ENCODE data around the gene DSCAM.

The DSCAM gene

GRCh38 chr21:40169971-40170370 lies 677.0 kb downstream of the DSCAM start:
- no peak for DNase-seq
- no peaks in the 10 kb centered on the region for H3K9me3 ChIP-seq (ENCODE audit: control extremely low read depth in 1 of 5, control insufficient read depth in 4 of 5, insufficient read depth in 2 of 5, low read depth in 1 of 5, low read length in 4 of 5)
- 95% methylated on average over 10 of the region's 11 CpGs for WGBS (ENCODE audit: insufficient coverage)
- no peak overlapping the region for H3K4me3 ChIP-seq (ENCODE audit: control insufficient read depth in 1 of 7, extremely low read depth in 1 of 7, insufficient read depth in 4 of 7, low read depth in 2 of 7, low read length in 6 of 7)
- H3K36me3 ChIP-seq (ENCODE audit: control insufficient read depth in 4 of 4, insufficient read depth in 4 of 4, low read length in 3 of 4), result no peaks in the 10 kb centered on the region
- CTCF ChIA-PET, result no interaction called here
- H3K27ac ChIP-seq (ENCODE audit: insufficient read depth in 1 of 2, low read depth in 1 of 2, low read length in 2 of 2, poor library complexity in 1 of 2, severe bottlenecking in 2 of 2), result no peak overlapping the region
- H3K27me3 ChIP-seq (replicated peaks in 2 of 5; ENCODE audit: control insufficient read depth in 4 of 5, insufficient read depth in 5 of 5, low read length in 4 of 5), result peaks cover 0 to 2% (median 0%) of the 10 kb centered on the region in 5 experiments
- H3K4me1 ChIP-seq (ENCODE audit: control extremely low read depth in 1 of 4, control insufficient read depth in 4 of 4, insufficient read depth in 4 of 4, low read length in 3 of 4), result no peaks in the 10 kb centered on the region
- POLR2A ChIA-PET, result no interaction called here

GRCh38 chr21:40166291-40166843 lies 680.6 kb downstream of the DSCAM start:
- 100% methylated on average over 4 of the region's 6 CpGs for WGBS (ENCODE audit: insufficient coverage)
- POLR2A ChIA-PET, result no interaction called here
- no peak overlapping the region for H3K27ac ChIP-seq (ENCODE audit: insufficient read depth in 1 of 2, low read depth in 1 of 2, low read length in 2 of 2, poor library complexity in 1 of 2, severe bottlenecking in 2 of 2)
- no peak overlapping the region for H3K4me3 ChIP-seq (ENCODE audit: control insufficient read depth in 1 of 7, extremely low read depth in 1 of 7, insufficient read depth in 4 of 7, low read depth in 2 of 7, low read length in 6 of 7)
- H3K27me3 ChIP-seq (replicated peaks in 2 of 5; ENCODE audit: control insufficient read depth in 4 of 5, insufficient read depth in 5 of 5, low read length in 4 of 5), result peaks cover 0 to 5% (median 0%) of the 10 kb centered on the region in 5 experiments
- H3K4me1 ChIP-seq (ENCODE audit: control extremely low read depth in 1 of 4, control insufficient read depth in 4 of 4, insufficient read depth in 4 of 4, low read length in 3 of 4), result no peaks in the 10 kb centered on the region
- no peak for DNase-seq
- H3K36me3 ChIP-seq (ENCODE audit: control insufficient read depth in 4 of 4, insufficient read depth in 4 of 4, low read length in 3 of 4), result no peaks in the 10 kb centered on the region
- H3K9me3 ChIP-seq (ENCODE audit: control extremely low read depth in 1 of 5, control insufficient read depth in 4 of 5, insufficient read depth in 2 of 5, low read depth in 1 of 5, low read length in 4 of 5), result no peaks in the 10 kb centered on the region
- CTCF ChIA-PET, result no interaction called here

DNA sequence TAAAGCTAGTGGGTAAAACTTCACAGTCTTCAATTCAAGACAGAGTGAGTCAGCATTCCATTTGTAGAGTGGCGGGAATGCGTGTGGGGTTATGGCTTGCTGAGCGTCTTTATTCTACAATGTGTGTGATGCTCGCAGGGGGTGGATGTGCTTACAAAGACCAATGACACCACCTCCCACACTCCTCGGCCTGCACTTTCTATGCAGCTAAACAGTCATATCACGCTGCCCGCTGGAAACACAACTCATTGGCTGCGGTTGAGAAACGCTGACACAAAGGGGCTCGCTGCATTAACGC lies 681.2 kb downstream of the DSCAM start:
- Histone ChIP-seq H3K4me3 (ENCODE audit: control insufficient read depth in 1 of 7, extremely low read depth in 1 of 7, insufficient read depth in 4 of 7, low read depth in 2 of 7, low read length in 6 of 7) (no peak overlapping the region), H3K27me3 (replicated peaks in 2 of 5; ENCODE audit: control insufficient read depth in 4 of 5, insufficient read depth in 5 of 5, low read length in 4 of 5) (peaks cover 0 to 5% (median 0%) of the 10 kb centered on the region in 5 experiments), H3K9me3 (ENCODE audit: control extremely low read depth in 1 of 5, control insufficient read depth in 4 of 5, insufficient read depth in 2 of 5, low read depth in 1 of 5, low read length in 4 of 5) (no peaks in the 10 kb centered on the region), H3K4me1 (ENCODE audit: control extremely low read depth in 1 of 4, control insufficient read depth in 4 of 4, insufficient read depth in 4 of 4, low read length in 3 of 4) (no peaks in the 10 kb centered on the region), H3K27ac (ENCODE audit: insufficient read depth in 1 of 2, low read depth in 1 of 2, low read length in 2 of 2, poor library complexity in 1 of 2, severe bottlenecking in 2 of 2) (no peak overlapping the region), H3K36me3 (ENCODE audit: control insufficient read depth in 4 of 4, insufficient read depth in 4 of 4, low read length in 3 of 4) (no peaks in the 10 kb centered on the region)
- WGBS (ENCODE audit: insufficient coverage), result 91% methylated on average over 10 of the region's 11 CpGs
- CTCF ChIA-PET, result interaction anchor here (1.2 kb wide), 1 partner anchor 22 kb away, joined by 3 read pairs; no protein-coding TSS in a partner anchor
- POLR2A ChIA-PET, result no interaction called here
- no peak for DNase-seq

- no peak for DNase-seq
- Histone ChIP-seq H3K27me3 (replicated peaks in 2 of 5; ENCODE audit: control insufficient read depth in 4 of 5, insufficient read depth in 5 of 5, low read length in 4 of 5) (peaks cover 0 to 5% (median 0%) of the 10 kb centered on the region in 5 experiments), H3K4me3 (ENCODE audit: control insufficient read depth in 1 of 7, extremely low read depth in 1 of 7, insufficient read depth in 4 of 7, low read depth in 2 of 7, low read length in 6 of 7) (no peak overlapping the region), H3K4me1 (ENCODE audit: control extremely low read depth in 1 of 4, control insufficient read depth in 4 of 4, insufficient read depth in 4 of 4, low read length in 3 of 4) (no peaks in the 10 kb centered on the region), H3K27ac (ENCODE audit: insufficient read depth in 1 of 2, low read depth in 1 of 2, low read length in 2 of 2, poor library complexity in 1 of 2, severe bottlenecking in 2 of 2) (no peak overlapping the region), H3K9me3 (ENCODE audit: control extremely low read depth in 1 of 5, control insufficient read depth in 4 of 5, insufficient read depth in 2 of 5, low read depth in 1 of 5, low read length in 4 of 5) (no peaks in the 10 kb centered on the region), H3K36me3 (ENCODE audit: control insufficient read depth in 4 of 4, insufficient read depth in 4 of 4, low read length in 3 of 4) (no peaks in the 10 kb centered on the region)
- WGBS (ENCODE audit: insufficient coverage), result 83% methylated on average over 4 of the region's 10 CpGs
- CTCF ChIA-PET, result interaction anchor here (1.2 kb wide), 1 partner anchor 22 kb away, joined by 3 read pairs; no protein-coding TSS in a partner anchor
- POLR2A ChIA-PET, result no interaction called here
These were observed 681.8 kb downstream of the DSCAM start for GRCh38 chr21:40164905-40165772.

- no peaks in the 10 kb centered on the region for H3K9me3 ChIP-seq (ENCODE audit: control extremely low read depth in 1 of 5, control insufficient read depth in 4 of 5, insufficient read depth in 2 of 5, low read depth in 1 of 5, low read length in 4 of 5)
- ChIA-PET CTCF (no interaction called here), POLR2A (no interaction called here)
- peaks cover 0 to 5% (median 0%) of the 10 kb centered on the region in 5 experiments for H3K27me3 ChIP-seq (replicated peaks in 2 of 5; ENCODE audit: control insufficient read depth in 4 of 5, insufficient read depth in 5 of 5, low read length in 4 of 5)
- no peaks in the 10 kb centered on the region for H3K36me3 ChIP-seq (ENCODE audit: control insufficient read depth in 4 of 4, insufficient read depth in 4 of 4, low read length in 3 of 4)
- no peaks in the 10 kb centered on the region for H3K4me1 ChIP-seq (ENCODE audit: control extremely low read depth in 1 of 4, control insufficient read depth in 4 of 4, insufficient read depth in 4 of 4, low read length in 3 of 4)
- H3K27ac ChIP-seq (ENCODE audit: insufficient read depth in 1 of 2, low read depth in 1 of 2, low read length in 2 of 2, poor library complexity in 1 of 2, severe bottlenecking in 2 of 2), result no peak overlapping the region
- 89% methylated on average over 1 of the region's 2 CpGs for WGBS (ENCODE audit: insufficient coverage)
- no peak overlapping the region for H3K4me3 ChIP-seq (ENCODE audit: control insufficient read depth in 1 of 7, extremely low read depth in 1 of 7, insufficient read depth in 4 of 7, low read depth in 2 of 7, low read length in 6 of 7)
- no peak for DNase-seq
These were observed 684.9 kb downstream of the DSCAM start for GRCh38 chr21:40162075-40162474.

DNA sequence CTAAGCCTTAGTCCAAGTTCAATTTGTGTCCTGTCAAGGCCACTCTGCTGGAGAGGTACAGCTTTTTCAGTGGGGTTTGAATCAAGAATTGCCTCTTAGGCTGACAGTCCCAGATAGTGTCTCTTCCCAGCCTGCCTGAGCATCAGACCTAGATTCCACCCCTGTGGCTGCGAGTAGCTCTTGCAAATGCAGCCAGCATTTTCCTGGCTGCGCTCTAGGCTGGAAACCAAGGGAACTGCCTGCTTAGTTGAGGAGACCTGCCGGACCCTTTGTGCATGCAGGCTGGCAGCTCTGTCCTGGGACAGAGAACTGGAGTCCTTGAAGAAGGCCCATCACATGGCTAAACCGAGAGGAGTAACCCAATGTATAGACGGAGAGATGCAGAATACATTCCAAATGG lies 686.0 kb downstream of the DSCAM start:
- no peak overlapping the region for H3K4me3 ChIP-seq (ENCODE audit: control insufficient read depth in 1 of 7, extremely low read depth in 1 of 7, insufficient read depth in 4 of 7, low read depth in 2 of 7, low read length in 6 of 7)
- no peaks in the 10 kb centered on the region for H3K9me3 ChIP-seq (ENCODE audit: control extremely low read depth in 1 of 5, control insufficient read depth in 4 of 5, insufficient read depth in 2 of 5, low read depth in 1 of 5, low read length in 4 of 5)
- ChIA-PET POLR2A (no interaction called here), CTCF (no interaction called here)
- peaks cover 0 to 5% (median 0%) of the 10 kb centered on the region in 5 experiments for H3K27me3 ChIP-seq (replicated peaks in 2 of 5; ENCODE audit: control insufficient read depth in 4 of 5, insufficient read depth in 5 of 5, low read length in 4 of 5)
- no peaks in the 10 kb centered on the region for H3K4me1 ChIP-seq (ENCODE audit: control extremely low read depth in 1 of 4, control insufficient read depth in 4 of 4, insufficient read depth in 4 of 4, low read length in 3 of 4)
- no peak overlapping the region for H3K27ac ChIP-seq (ENCODE audit: insufficient read depth in 1 of 2, low read depth in 1 of 2, low read length in 2 of 2, poor library complexity in 1 of 2, severe bottlenecking in 2 of 2)
- H3K36me3 ChIP-seq (ENCODE audit: control insufficient read depth in 4 of 4, insufficient read depth in 4 of 4, low read length in 3 of 4), result no peaks in the 10 kb centered on the region
- 97% methylated on average over 3 of the region's 5 CpGs for WGBS (ENCODE audit: insufficient coverage)
- no peak for DNase-seq

- ChIA-PET CTCF (no interaction called here), POLR2A (no interaction called here)
- Histone ChIP-seq H3K36me3 (ENCODE audit: control insufficient read depth in 4 of 4, insufficient read depth in 4 of 4, low read length in 3 of 4) (no peaks in the 10 kb centered on the region), H3K4me1 (ENCODE audit: control extremely low read depth in 1 of 4, control insufficient read depth in 4 of 4, insufficient read depth in 4 of 4, low read length in 3 of 4) (no peaks in the 10 kb centered on the region), H3K9me3 (ENCODE audit: control extremely low read depth in 1 of 5, control insufficient read depth in 4 of 5, insufficient read depth in 2 of 5, low read depth in 1 of 5, low read length in 4 of 5) (no peaks in the 10 kb centered on the region), H3K4me3 (ENCODE audit: control insufficient read depth in 1 of 7, extremely low read depth in 1 of 7, insufficient read depth in 4 of 7, low read depth in 2 of 7, low read length in 6 of 7) (no peak overlapping the region), H3K27ac (ENCODE audit: insufficient read depth in 1 of 2, low read depth in 1 of 2, low read length in 2 of 2, poor library complexity in 1 of 2, severe bottlenecking in 2 of 2) (no peak overlapping the region), H3K27me3 (replicated peaks in 2 of 5; ENCODE audit: control insufficient read depth in 4 of 5, insufficient read depth in 5 of 5, low read length in 4 of 5) (peaks cover 0 to 5% (median 0%) of the 10 kb centered on the region in 5 experiments)
- no CpG with 5 or more reads among the region's 3 CpGs for WGBS (ENCODE audit: insufficient coverage)
- DNase-seq, result no peak
These were observed 688.6 kb downstream of the DSCAM start for GRCh38 chr21:40158366-40158765.

Measured in common myeloid progenitor, CD34-positive (primary cell).